Kidney tubule cell (primary cell): ENCODE results near the gene HELZ2.

ENCODE experiments used
- DNase-seq: peaks from one replicate; pipeline ENCODE4 v3.0.0-alpha.2; 2018; ENCODE audit warnings: low spot score

HELZ2 gene

DNA sequence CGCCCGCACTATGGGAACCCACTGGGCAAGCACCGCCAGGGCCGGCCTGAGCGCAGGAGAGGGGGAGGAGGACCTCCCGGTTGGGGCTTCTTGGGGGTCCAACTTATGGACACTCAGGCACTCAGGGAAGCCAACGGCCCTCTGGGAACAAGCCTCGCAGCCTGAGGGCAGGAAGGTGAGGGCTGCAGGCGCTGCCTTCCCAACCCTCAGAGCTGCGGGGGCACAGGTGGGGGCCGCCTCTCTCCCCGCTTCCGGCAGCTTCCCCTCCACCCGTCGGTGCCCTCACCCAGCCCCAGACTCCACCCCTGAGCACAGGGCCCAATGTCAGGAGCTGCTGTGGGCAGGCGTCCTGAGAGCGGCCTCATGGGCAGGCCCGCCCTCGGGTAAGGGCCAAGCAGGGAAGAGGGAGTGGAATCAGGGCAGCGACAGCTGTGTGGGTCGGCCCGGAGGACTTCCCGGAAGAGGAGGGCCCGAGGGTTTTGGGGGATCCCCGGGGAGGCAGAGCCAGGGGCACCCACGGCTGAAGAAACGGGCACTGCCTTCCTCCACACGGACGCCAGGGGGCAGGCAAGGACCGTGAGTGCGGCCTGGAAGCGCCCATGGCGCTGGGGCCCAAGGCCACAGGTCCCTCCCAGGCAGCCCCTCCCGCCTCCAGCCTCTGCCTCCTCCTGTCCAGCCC lies 36.4 kb downstream of the HELZ2 start:
- peak; percentile 97 for DNase-seq

DNA sequence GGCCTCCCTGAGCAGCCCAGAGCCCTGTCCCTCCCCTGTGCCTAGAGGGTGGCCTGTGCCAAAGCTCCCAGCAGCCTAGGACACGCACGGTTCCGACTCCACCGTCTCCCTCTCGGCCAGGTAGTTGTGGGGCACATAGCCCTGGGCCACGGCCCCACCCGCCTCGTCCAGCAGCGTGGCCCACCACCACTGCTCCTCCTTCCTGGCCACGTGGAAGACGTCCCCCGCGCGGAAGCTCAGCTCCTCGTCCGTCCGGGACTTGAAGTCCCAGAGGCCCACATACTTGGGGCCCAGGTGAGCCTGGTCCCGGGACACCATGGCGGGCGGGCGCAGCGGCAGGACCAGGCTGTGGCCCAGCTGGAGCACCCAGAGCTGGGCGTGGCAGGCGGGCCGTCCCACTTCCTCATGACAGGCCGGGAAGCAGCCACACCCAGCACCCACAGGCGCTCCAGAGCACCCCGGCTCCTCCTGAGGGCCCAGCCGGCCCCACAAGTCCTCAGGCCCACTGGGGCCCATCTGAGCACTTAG lies 37.0 kb downstream of the HELZ2 start, which contains the start of gene PTK6:
Gene PTK6 (minus strand): TSS at position 380 of the 528 bp plus-strand sequence. CDS start 62 bp downstream, at position 318.
- no peak for DNase-seq

DNA sequence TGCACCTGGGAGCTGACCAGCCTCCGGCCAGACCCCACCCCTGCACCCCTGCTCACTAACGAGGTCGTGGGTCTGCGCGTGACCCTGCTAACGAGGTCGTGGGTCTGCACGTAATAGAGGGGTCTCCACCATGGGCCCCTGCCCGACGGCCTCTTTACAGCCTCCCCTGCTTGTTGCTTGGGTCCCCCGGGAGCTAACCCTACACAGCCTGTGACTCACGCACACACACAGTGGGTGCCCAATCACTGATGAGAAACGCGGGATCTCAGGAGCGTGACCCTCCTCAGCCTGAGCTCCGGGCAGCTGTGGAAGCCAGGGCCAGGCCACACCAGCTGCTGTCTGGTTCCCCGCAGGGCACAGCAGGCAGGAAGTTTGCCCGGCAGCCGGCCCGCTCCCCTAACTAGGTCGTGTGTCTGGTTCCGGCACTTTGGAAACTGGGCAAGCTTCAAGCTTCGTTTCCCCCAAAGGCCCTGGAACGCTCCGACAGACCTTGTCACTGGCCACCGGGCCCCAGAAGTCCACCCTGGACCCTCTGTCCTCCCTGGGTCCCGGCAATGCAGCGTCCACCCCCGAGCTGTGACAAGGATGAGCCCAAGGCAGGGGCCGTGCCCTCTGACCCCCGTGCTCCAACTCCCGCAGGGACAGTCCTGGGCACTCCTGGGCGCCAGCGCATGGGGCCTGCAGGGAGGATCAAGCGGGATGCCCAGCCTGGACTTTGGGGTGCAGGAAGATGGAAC lies 37.6 kb downstream of the HELZ2 start:
- peak; percentile 40 for DNase-seq

DNA sequence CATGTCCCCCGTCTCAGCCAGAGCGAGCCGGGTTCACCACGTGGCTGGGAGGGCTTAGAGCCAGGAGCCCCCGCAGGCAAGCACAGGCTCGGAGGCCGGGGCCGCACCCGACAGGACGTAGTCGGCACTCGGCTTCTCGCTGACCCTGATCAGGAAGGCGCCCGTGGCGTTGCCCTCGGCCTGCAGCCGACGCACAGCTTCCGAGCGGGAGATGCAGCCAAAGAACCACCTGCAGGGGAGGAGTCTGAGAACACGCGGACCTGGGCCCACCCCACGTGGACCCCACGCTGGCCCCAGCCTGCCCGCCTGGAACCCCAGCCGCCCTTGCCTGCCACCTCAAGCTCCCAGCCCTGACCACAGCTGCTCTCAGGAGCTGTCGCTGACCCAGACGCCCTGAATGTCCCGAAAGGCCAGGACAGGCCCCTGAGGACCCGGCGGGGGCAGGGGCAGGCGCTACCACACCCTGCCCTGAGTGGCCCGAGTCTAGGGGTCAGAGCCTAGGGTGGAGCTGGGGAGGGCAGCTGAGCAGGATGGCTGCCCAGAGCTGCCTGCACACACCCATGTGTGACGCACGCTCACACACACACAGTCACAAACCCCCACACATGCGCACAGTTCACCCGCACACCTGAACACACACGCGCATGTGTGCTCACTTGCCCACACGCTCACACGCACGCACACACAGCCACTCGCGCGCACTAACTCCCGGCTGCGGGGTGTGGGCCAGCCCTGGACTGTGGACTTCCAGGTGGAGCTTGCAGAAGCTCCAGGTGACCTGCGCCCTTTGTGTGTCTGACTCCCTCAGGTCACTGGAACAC lies 39.0 kb downstream of the HELZ2 start:
- DNase-seq = no peak

DNA sequence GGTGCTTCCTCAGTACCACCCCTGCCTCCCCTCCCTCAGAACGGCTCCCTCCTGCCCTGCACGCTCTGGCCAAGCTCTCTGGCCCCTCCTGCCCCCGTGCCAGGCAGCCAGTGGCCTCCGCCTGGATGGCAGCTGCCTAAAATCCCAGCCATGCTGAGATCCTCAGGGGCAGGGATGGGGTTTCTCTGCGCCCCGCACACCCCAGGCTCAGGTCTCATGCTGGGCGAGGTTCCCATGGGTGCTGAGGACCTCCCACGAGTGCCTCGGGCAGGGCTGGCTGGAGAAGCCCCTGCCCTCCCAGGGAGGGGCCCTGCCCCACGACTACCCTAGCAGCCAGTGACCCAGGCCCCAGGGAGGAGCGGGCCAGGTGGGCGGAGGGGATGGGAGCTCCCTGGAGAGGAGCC lies 39.6 kb downstream of the HELZ2 start:
- DNase-seq = no peak

DNA sequence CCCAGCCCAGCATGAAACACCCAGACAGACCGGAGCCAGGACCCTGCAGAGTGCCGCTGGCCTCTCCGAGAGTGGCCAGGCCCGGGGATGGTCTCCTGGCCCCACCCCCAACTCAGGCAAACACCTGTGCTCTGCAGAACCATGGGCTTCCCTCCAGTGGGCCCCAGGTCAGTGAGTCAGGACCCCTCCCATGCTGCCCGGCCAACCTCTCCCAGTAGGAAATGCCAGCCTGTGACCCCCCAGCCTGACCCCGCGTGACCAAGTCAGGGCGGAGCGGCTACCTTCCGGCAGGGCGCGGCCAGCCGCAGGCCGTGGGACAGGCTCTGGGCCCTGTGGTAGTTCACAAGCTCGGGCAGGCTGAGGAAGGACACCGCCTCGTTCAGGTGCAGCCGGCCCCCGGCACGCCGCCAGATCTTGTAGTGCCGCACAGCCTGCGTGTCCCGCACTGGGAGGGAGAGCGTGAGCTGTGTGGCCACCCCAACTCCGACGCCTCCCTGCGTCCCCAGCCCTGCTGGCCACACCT lies 40.1 kb downstream of the HELZ2 start:
- no peak for DNase-seq

DNA sequence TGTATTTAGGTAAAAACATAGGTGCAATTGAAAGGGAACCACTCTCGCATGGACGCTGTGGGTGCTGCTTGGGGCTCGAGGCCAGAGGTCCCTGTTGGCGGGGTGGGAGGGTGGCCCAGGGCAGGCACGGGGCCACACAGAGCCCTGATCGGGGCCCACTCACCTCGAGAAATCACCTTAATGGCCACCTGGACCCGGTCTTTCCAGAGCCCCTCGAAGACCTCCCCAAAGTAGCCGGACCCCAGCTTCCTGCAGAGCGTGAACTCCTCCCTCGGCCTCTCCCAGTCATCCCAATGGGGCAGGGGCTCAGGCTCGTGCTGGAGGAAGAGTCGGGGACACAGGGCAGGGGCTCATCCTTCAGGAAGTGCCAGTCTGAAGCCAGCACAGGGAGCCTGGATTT lies 40.7 kb downstream of the HELZ2 start:
- DNase-seq = no peak

DNA sequence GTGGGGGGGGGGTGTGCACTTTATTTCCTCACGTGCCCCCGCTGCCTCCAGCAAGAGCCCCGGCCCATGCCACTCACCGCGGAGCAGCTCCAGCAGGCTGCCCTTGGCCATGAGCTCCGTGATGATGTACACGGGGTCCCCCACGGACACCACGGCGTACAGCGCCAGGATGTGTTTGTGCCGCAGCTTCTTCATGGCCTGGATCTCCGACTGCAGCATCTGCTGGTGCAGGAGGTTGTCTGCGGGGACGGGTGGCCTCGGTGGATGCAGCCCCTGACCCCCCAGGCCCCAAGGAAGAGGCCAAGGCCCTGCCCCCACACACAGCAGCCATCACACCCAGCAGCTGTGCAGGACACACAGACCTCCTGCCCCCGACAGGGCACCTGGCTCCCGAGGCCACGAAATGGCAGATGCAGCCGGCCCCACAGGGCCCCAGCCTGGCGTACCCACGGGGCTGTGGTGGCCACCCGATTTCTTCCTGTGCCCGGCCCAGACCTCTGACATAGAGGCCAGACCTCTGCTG lies 41.5 kb downstream of the HELZ2 start:
- no peak for DNase-seq

DNA sequence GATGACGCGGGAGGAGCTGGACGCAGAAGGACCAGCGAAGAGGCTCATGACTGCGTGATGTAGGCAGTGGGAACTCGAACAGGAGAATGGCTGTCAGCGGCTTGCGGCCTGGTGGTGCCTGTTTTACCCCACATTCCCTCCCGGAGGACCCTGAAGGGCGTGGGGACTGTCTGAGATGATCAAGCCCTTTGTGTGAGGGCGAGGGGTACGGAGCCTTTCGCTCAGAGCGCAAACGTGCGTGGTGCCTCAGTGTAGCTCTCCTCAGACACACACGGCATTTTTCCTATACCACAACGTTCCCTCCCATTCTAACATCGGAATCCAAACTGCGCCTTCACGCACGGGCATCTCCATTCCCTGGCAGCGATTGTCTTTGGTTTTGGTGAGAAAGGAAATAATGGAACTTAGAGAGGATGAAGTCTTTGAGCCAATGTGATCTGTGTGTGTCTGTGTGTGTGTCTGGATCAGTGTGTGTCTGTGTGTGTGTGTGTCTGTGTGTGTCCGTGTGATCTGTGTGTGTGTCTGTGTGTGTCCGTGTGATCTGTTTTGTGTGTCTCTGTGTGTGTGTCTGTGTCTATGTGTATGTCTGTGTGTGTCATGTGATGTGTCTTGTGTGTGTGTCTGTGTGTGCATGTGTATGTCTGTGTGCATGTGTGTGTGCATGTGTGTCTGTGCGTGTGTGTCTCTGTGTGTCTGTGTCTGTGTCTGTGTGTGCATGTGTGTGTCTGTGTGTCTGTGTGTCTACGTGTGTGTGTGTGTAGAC lies 42.2 kb downstream of the HELZ2 start:
- no peak for DNase-seq

DNA sequence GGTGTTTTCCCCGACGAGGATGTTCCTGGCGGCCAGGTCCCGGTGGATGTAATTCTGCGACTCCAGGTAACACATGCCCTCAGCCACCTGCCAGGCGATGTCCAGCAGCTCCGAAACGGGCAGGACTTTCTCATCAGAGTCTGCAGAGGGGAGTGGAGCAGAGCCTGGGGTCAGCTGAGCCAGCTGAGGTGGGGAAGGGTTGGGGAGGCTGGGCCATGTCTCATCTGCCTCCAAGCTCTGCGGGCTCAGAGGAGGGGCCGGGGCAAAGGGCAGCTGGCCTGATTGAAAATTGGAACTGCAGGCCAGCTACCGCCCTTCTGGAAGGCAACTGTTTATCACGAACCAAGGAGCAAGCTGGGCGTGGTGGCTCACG lies 43.3 kb downstream of the HELZ2 start:
- DNase-seq = no peak

DNA sequence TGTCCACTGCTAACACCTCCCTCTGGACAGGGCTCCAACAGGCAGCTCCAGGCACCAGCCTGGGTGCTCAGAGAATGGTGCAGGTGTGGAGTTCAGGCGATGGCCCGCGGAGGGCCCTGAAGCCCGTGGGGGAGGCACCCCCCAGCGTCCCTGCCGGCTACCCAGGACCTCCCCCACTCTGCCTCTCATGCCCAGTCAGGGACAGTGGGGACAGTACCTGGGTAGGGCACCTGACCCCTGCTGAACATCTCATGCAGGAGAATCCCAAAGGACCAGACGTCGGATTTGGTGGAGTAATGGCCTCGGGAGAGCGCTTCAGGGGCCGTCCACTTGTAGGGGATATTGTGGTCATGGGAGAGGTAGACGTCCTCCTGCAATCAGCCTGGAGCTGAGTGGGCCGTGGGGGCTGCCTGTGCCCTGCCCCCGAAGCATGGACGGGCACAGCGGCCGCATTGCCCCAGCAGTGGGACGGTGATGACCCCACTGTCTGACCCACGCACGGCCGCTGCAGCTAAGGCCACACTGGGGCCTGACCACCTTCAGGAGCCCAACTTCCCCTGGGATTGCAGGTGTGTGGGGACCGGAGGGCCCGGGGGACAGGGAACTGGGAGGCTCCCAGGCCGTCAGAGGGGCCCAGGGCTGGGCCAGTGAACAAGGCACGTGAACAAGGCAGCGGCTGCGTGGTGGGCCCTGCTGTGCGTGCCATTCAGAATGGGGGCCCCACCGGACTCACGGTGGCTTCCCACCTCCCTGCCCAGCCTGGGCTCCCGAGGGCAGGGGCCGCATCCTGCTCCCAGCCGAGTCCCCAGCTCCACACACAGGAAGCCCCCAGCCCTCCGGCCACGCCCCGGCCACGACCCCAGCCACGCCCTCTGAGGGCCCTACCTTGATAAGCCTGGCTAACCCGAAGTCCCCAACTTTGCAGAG lies 43.9 kb downstream of the HELZ2 start:
- DNase-seq = no peak

DNA sequence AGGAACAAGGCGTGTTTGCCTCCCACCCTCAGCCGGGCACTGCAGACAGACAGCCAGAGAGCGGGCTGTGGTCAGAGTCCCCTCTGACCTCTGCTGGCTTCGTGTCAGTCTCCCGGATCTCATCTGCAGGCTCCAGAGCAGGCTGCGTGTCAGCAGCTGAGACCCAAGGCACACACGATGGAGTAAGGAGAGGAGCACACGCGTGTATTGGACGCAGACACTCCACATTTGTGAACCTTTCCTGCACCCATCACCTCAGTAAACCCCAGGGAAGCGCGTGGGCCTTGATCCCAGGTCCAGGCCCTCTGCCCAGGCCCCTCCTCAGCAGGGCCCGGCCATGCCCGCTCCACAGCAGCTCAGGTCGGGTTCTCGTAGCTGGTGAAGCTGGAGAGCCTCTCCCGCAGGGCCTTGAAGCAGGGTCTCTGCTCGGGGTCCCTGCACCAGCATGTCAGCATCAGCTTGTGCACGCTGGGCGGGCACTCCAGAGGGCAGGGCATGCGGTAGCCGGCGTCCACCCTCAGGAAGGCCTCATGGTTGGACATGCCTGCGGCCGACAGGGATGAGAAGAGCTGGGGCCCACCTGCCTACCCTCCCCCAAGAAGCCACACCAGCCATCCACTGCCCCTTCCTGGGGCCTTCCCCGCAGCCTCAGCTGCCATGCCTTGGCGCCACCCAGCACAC lies 44.7 kb downstream of the HELZ2 start:
- no peak for DNase-seq

DNA sequence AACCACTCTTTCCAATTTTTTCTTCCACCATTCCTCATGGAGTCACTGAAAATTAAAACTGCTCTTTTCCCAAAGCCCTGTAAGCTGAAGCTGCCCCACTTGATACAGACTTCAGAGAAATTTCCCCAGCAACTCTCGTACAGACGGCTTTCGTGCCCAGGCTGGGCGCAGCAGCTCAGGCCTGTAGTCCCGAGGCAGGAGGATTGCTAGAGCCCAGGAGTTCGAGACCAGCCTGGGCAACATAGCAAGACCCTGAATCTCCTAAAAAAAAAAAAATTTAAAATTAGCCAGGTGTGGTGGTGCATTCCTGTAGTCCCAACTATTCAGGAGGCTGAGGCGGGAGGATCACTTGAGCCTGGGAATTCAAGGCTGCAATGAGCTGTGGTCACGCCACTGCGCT lies 46.9 kb downstream of the HELZ2 start:
- DNase-seq = no peak

DNA sequence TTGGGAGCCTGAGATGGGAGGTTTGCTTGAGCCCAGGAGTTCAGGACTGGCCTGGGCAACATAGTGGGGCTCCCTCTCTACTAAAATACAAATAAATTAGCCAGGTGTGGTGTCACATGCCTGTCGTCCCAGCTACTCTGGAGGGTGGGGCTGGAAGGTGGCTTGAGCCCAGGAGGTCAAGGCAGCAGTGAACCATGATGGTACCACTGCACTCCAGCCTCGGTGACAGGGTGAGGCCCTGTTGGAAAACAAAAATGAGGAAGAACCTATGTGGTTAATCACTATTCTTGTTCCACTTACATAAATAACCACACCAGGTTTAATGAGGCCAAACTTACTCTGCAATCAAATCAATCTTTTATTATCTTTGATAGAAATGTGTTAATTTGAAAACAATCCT lies 48.1 kb downstream of the HELZ2 start:
- DNase-seq = peak; percentile 48

DNA sequence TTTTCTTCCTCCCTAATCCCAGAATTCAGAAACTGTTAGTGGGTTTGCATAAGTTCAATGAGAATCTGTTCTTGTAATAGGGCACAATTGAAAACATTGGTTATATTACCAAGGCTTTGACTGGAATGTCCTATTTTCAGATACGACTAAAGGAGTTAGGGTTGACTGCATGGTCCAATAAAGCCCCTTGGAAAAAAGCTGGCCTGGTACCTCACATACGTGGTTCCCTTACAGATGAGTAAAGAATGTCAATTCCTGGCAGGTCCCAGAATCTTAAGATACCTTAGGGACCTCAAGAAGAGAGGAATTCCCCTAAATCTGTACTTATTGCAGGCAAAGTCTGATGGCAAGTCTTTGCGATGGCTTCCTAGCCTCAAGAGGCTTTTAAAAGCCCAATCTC lies 48.9 kb downstream of the HELZ2 start:
- DNase-seq = no peak
